HepG2 (cell line): ENCODE results near the gene CKAP5. TPM values are rescaled to one million over a fixed set of nuclear protein-coding genes. Genes with fewer than 3 reads are reported as not detected.

Source experiments
- ARID4A ChIP-seq: sonication (generic); formaldehyde crosslinking; IDR thresholded peaks from 2 replicates; pipeline ENCODE4 v1.5.0; 2020; ENCODE audit warnings: mild to moderate bottlenecking, missing genetic modification reagents, borderline replicate concordance
- CERS6 ChIP-seq: sonication (generic); formaldehyde crosslinking; IDR thresholded peaks from 2 replicates; pipeline ENCODE4 v1.5.0; 2020; ENCODE audit warnings: missing genetic modification reagents
- E2F5 ChIP-seq: sonication (generic); formaldehyde crosslinking; conservative IDR thresholded peaks from 2 replicates; pipeline ENCODE4 v1.4.0; 2020; ENCODE audit warnings: missing genetic modification reagents
- GATAD1 ChIP-seq: IDR thresholded peaks from 2 replicates; pipeline ENCODE4 v1.6.1; 2016; ENCODE audit warnings: missing genetic modification reagents, missing compliant biosample characterization
- KLF11 ChIP-seq: IDR thresholded peaks from 2 replicates; pipeline ENCODE4 v1.6.1; 2016; ENCODE audit warnings: missing compliant biosample characterization
- LCORL ChIP-seq, 2 experiments: fragments of 450-650 bp in 1 of 2; sonication (generic) in 1 of 2; formaldehyde crosslinking in 1 of 2; IDR thresholded peaks; 2 replicates each; pipeline versions ENCODE4 v1.5.0 to v1.6.1; 2017 to 2020; ENCODE audit warnings: antibody characterized with exemption in 1 of 2, missing genetic modification reagents in 1 of 2
- MIER2 ChIP-seq: IDR thresholded peaks from 2 replicates; pipeline ENCODE4 v1.6.1; 2016; ENCODE audit warnings: missing biosample characterization, missing genetic modification reagents
- NFIB ChIP-seq: sonication (generic); formaldehyde crosslinking; IDR thresholded peaks from 2 replicates; pipeline ENCODE4 v1.9.0; 2021; ENCODE audit warnings: missing genetic modification reagents, mild to moderate bottlenecking, borderline replicate concordance
- SALL2 ChIP-seq: sonication (generic); formaldehyde crosslinking; IDR thresholded peaks from 2 replicates; pipeline ENCODE4 v1.8.1; 2023; ENCODE audit warnings: mild to moderate bottlenecking, missing genetic modification reagents, inconsistent platforms
- TSC22D2 ChIP-seq: sonication (generic); formaldehyde crosslinking; IDR thresholded peaks from 2 replicates; pipeline ENCODE4 v1.5.1; 2020; ENCODE audit warnings: missing genetic modification reagents, mild to moderate bottlenecking, borderline replicate concordance
- ZBTB37 ChIP-seq: sonication (generic); formaldehyde crosslinking; IDR thresholded peaks from 2 replicates; pipeline ENCODE4 v1.4.0; 2020; ENCODE audit warnings: mild to moderate bottlenecking, missing genetic modification reagents
- ZC3H13 ChIP-seq: sonication (generic); formaldehyde crosslinking; IDR thresholded peaks from 2 replicates; pipeline ENCODE4 v1.8.1; 2023; ENCODE audit warnings: mild to moderate bottlenecking, missing genetic modification reagents, moderate library complexity
- ZC3H4 ChIP-seq: sonication (generic); formaldehyde crosslinking; IDR thresholded peaks from 2 replicates; pipeline ENCODE4 v1.4.0; 2020; ENCODE audit warnings: missing genetic modification reagents, borderline replicate concordance
- ZIK1 ChIP-seq: sonication (generic); formaldehyde crosslinking; IDR thresholded peaks from 2 replicates; pipeline ENCODE4 v1.5.0; 2020; ENCODE audit warnings: mild to moderate bottlenecking, low read depth, missing genetic modification reagents, borderline replicate concordance
- ZNF24 ChIP-seq: fragments of 450-650 bp; IDR thresholded peaks from 2 replicates; pipeline ENCODE4 v1.6.1; 2017; ENCODE audit warnings: antibody characterized with exemption, mild to moderate bottlenecking
- ZNF33B ChIP-seq: sonication (generic); formaldehyde crosslinking; IDR thresholded peaks from 2 replicates; pipeline ENCODE4 v1.5.1; 2020; ENCODE audit warnings: mild to moderate bottlenecking, missing genetic modification reagents
- ZNF34 ChIP-seq: sonication (generic); formaldehyde crosslinking; IDR thresholded peaks from 2 replicates; pipeline ENCODE4 v1.4.0; 2020; ENCODE audit warnings: mild to moderate bottlenecking, missing genetic modification reagents, borderline replicate concordance
- ZNF414 ChIP-seq: sonication (generic); formaldehyde crosslinking; IDR thresholded peaks from 2 replicates; pipeline ENCODE4 v1.5.0; 2020; ENCODE audit warnings: missing genetic modification reagents
- ZNF557 ChIP-seq: sonication (generic); formaldehyde crosslinking; IDR thresholded peaks from 2 replicates; pipeline ENCODE4 v1.4.0; 2020; ENCODE audit warnings: missing genetic modification reagents
- ZNF569 ChIP-seq: sonication (generic); formaldehyde crosslinking; IDR thresholded peaks from 2 replicates; pipeline ENCODE4 v1.5.0; 2020; ENCODE audit warnings: mild to moderate bottlenecking, missing genetic modification reagents, moderate library complexity, borderline replicate concordance
- ZSCAN12 ChIP-seq: sonication (generic); formaldehyde crosslinking; IDR thresholded peaks from 2 replicates; pipeline ENCODE4 v1.9.0; 2021; ENCODE audit warnings: mild to moderate bottlenecking, missing genetic modification reagents
- polyA plus RNA-seq, 8 experiments: library from polyadenylated mRNA; depleted of rRNA in 3 of 8; stranded (reverse) in 7 of 8; unstranded in 1 of 8; fragments of >200 nt; fragmentation: Illumina TruSeq in 4 of 8; extraction: Trizol in 4 of 8; gene quantifications; 2 replicates each; pipeline versions ENCODE4 v1.2.1 to v1.2.3, GENCODE V29; 2011 to 2016; ENCODE audit warnings: low read depth in 4 of 8, missing spikeins in 1 of 8, mixed read lengths in 1 of 8; ENCODE audit not compliant: insufficient read depth in 1 of 8
- total RNA-seq, 5 experiments: library from RNA; depleted of rRNA; stranded (reverse); fragments of >200 nt; fragmentation: Illumina TruSeq; extraction: Trizol; gene quantifications; 2 replicates each; pipeline ENCODE4 v1.2.3, GENCODE V29; 2016; ENCODE audit warnings: low read depth in 1 of 5

Gene CKAP5
- total and polyA plus RNA-seq, 2 of the 13 experiments (the other 11 are each of a cell fraction or from before 2014, with no cell fraction given), result 79.2 to 103 TPM

GRCh38 chr11:46845740-46846509 lies at the start of gene CKAP5 (continued):
- TF ChIP-seq TSC22D2, result no peak
- TF ChIP-seq LCORL (IDR thresholded peaks at IDR 0.05), result no peak
- TF ChIP-seq LCORL (CRISPR knock-in tag; IDR thresholded peaks at IDR 0.05), result no peak
- no peak for TF ChIP-seq NFIB
- no peak; the same call in 1 of the 2 replicates for TF ChIP-seq ZSCAN12
- peak; percentile 90 for TF ChIP-seq GATAD1 (CRISPR knock-in tag)
- no peak for TF ChIP-seq CERS6 (CRISPR knock-in tag)
- no peak for TF ChIP-seq ZNF557 (CRISPR knock-in tag)
- TF ChIP-seq ZBTB37 (CRISPR knock-in tag), result no peak
- peak; percentile 97 for TF ChIP-seq E2F5
- 0 out of 2 replicates have a peak, but pooled peaks have one; percentile 47 for TF ChIP-seq ZNF414
- no peak for TF ChIP-seq ZNF569 (CRISPR knock-in tag)
- TF ChIP-seq ZIK1 (CRISPR knock-in tag), result peak; percentile 85; the same call in 1 of the 2 replicates
- no peak for TF ChIP-seq ZNF24
- no peak for TF ChIP-seq SALL2
- TF ChIP-seq ZNF33B, result no peak
- TF ChIP-seq MIER2 (CRISPR knock-in tag), result no peak
- TF ChIP-seq KLF11 (CRISPR knock-in tag), result no peak
- TF ChIP-seq ZC3H4 (CRISPR knock-in tag), result no peak
- 0 out of 2 replicates have a peak, but pooled peaks have one; percentile 72 for TF ChIP-seq ZC3H13
- TF ChIP-seq ZNF34, result peak; percentile 90; the same call in 1 of the 2 replicates
- peak; percentile 92; the same call in 1 of the 2 replicates for TF ChIP-seq ARID4A (CRISPR knock-in tag)
